Measurements from ENCODE around the gene UPB1. TPM values are rescaled to one million over a fixed set of nuclear protein-coding genes. Genes with fewer than 3 reads are reported as not detected.

UPB1 gene
- total and polyA plus RNA-seq, 12 donors: 0.11 to 2.2 (median 0.34) TPM; not detected in 1

GRCh38 chr22:24553597-24554312 lies 58.6 kb downstream of the UPB1 start:
- 13 to 25% (median 19%) methylated on average over 5 to 12 of the region's 12 CpGs for WGBS, 4 donors
- peak; percentile 38 to 79 (median 64) for DNase-seq
- peak overlapping the region; percentile 86 to 99 (median 95) for H3K27ac ChIP-seq
- peaks cover 0 to 21% of the 10 kb centered on the region in 2 donors for H3K36me3 ChIP-seq (replicated peaks in 1 of 2)
- peak overlapping the region in 2 of 4 donors; percentile 81 to 89 for H3K4me3 ChIP-seq
- no peaks in the 10 kb centered on the region for H3K27me3 ChIP-seq
- TF ChIP-seq CTCF (IDR thresholded peaks at IDR 0.05) (no peak), POLR2A (IDR thresholded peaks at IDR 0.05) (peak in 1 of 2 donors; percentile 56)
- H3K4me1 ChIP-seq (replicated peaks in 1 of 2): peaks cover 34 to 50% of the 10 kb centered on the region in 2 donors
- intact Hi-C loops (cut with DNase I): no loop called here
- no peaks in the 10 kb centered on the region for H3K9me3 ChIP-seq (replicated peaks in 1 of 3)

GRCh38 chr22:24554313-24555164 lies 59.4 kb downstream of the UPB1 start, which contains the start of gene GUCD1:
GUCD1 (minus strand) TSS chr22:24555138; CDS start chr22:24554991, 147 bp downstream.
- H3K27me3 ChIP-seq: no peaks in the 10 kb centered on the region

GRCh38 chr22:24555165-24556039 lies 60.3 kb downstream of the UPB1 start, which contains the start of gene SNRPD3:
SNRPD3 (plus strand) TSS chr22:24555999; CDS start chr22:24557675, 1,676 bp downstream.
- 0 to 1% (median 0%) methylated on average over 4 to 59 of the region's 59 CpGs for WGBS, 4 donors
- DNase-seq: peak; percentile 99 to 100 (median 100)
- intact Hi-C loops (cut with DNase I): no loop called here

More at GRCh38 chr22:24554313-24555164, 59.4 kb downstream of the UPB1 start, which contains the start of gene GUCD1:
- DNase-seq: peak; percentile 40 to 75 (median 56)
- intact Hi-C loops (cut with DNase I): no loop called here
- H3K4me1 ChIP-seq (replicated peaks in 1 of 2): peaks cover 34 to 51% of the 10 kb centered on the region in 2 donors
- peaks cover 0 to 25% of the 10 kb centered on the region in 2 donors for H3K36me3 ChIP-seq (replicated peaks in 1 of 2)
- WGBS, 4 donors: 0 to 1% (median 0%) methylated on average over 15 to 64 of the region's 64 CpGs
- H3K27ac ChIP-seq: peak within 1 kb of the TSS; percentile 86 to 99 (median 95)
- H3K4me3 ChIP-seq: peak within 1 kb of the TSS; percentile 68 to 89 (median 82)
- no peaks in the 10 kb centered on the region for H3K9me3 ChIP-seq (replicated peaks in 1 of 3)
- TF ChIP-seq POLR2A (IDR thresholded peaks at IDR 0.05): peak; percentile 68 to 85
- no peak for TF ChIP-seq CTCF (IDR thresholded peaks at IDR 0.05)

More at GRCh38 chr22:24555165-24556039, 60.3 kb downstream of the UPB1 start, which contains the start of gene SNRPD3:
- Histone ChIP-seq H3K9me3 (replicated peaks in 1 of 3) (no peaks in the 10 kb centered on the region), H3K27me3 (no peaks in the 10 kb centered on the region), H3K27ac (peak within 1 kb of the TSS; percentile 86 to 99 (median 95)), H3K36me3 (replicated peaks in 1 of 2) (peaks cover 0 to 29% of the 10 kb centered on the region in 2 donors), H3K4me3 (peak within 1 kb of the TSS; percentile 68 to 89 (median 82)), H3K4me1 (replicated peaks in 1 of 2) (peaks cover 31 to 51% of the 10 kb centered on the region in 2 donors)
- TF ChIP-seq POLR2A (IDR thresholded peaks at IDR 0.05) (peak; percentile 34 to 82), CTCF (IDR thresholded peaks at IDR 0.05) (peak in 5 of 6 experiments; percentile 28 to 66 (median 35))

Measured in adrenal gland (tissue), 12 donors.